Activated CD4-positive, alpha-beta T cell treated with anti-CD3 and anti-CD28 coated beads for 4 hours (primary cell): Measurements from ENCODE around the gene RNU1-3.

Source experiments
- DNase-seq, 2 donors: peaks; one replicate each; pipeline ENCODE4 v3.0.0-alpha.2; 2020

The RNU1-3 gene

GRCh38 chr1:16617778-16618580, 48.8 kb downstream of the RNU1-3 start:
- DNase-seq: no peak

- peak in 1 of 2 donors; percentile 3 for DNase-seq
Observed at GRCh38 chr1:16617114-16617631, 49.6 kb downstream of the RNU1-3 start.
